ENCODE measurements around the gene COPB2.

COPB2 gene

GRCh38 chr3:139355476-139355875 lies 34.0 kb downstream of the COPB2 start:
- TF ChIP-seq, protein P1, sequence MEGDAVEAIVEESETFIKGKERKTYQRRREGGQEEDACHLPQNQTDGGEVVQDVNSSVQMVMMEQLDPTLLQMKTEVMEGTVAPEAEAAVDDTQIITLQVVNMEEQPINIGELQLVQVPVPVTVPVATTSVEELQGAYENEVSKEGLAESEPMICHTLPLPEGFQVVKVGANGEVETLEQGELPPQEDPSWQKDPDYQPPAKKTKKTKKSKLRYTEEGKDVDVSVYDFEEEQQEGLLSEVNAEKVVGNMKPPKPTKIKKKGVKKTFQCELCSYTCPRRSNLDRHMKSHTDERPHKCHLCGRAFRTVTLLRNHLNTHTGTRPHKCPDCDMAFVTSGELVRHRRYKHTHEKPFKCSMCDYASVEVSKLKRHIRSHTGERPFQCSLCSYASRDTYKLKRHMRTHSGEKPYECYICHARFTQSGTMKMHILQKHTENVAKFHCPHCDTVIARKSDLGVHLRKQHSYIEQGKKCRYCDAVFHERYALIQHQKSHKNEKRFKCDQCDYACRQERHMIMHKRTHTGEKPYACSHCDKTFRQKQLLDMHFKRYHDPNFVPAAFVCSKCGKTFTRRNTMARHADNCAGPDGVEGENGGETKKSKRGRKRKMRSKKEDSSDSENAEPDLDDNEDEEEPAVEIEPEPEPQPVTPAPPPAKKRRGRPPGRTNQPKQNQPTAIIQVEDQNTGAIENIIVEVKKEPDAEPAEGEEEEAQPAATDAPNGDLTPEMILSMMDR (IDR thresholded peaks at IDR 0.05; ENCODE audit: low read depth, low read length, missing control alignments) = no peak
- Histone ChIP-seq H3K27ac (no peak overlapping the region), H3K27me3 (replicated peaks) (no peaks in the 10 kb centered on the region), H3K4me3 (ENCODE audit: low read depth, low read length) (no peak overlapping the region), H3K36me3 (replicated peaks) (peaks cover 91% of the 10 kb centered on the region)
- no peak for DNase-seq
- in situ Hi-C loops (cut with HindIII; ENCODE audit: low pct_ligation_motif_present, low sequenced_read_pairs) = no loop called here

GRCh38 chr3:139354661-139355060 lies 34.8 kb downstream of the COPB2 start:
- no peak for DNase-seq
- TF ChIP-seq, protein P1 (IDR thresholded peaks at IDR 0.05; ENCODE audit: low read depth, low read length, missing control alignments) = no peak
- no peaks in the 10 kb centered on the region for H3K27me3 ChIP-seq (replicated peaks)
- in situ Hi-C loops (cut with HindIII; ENCODE audit: low pct_ligation_motif_present, low sequenced_read_pairs) = no loop called here
- H3K4me3 ChIP-seq (ENCODE audit: low read depth, low read length) = no peak overlapping the region
- peaks cover 91% of the 10 kb centered on the region for H3K36me3 ChIP-seq (replicated peaks)
- H3K27ac ChIP-seq = no peak overlapping the region

- peak; percentile 58 for DNase-seq
- H3K27ac ChIP-seq = no peak overlapping the region
- no peak overlapping the region for H3K4me3 ChIP-seq (ENCODE audit: low read depth, low read length)
- peaks cover 85% of the 10 kb centered on the region for H3K36me3 ChIP-seq (replicated peaks)
- TF ChIP-seq, protein P1 (IDR thresholded peaks at IDR 0.05; ENCODE audit: low read depth, low read length, missing control alignments) = peak; percentile 86
- no peaks in the 10 kb centered on the region for H3K27me3 ChIP-seq (replicated peaks)
- in situ Hi-C loops (cut with HindIII; ENCODE audit: low pct_ligation_motif_present, low sequenced_read_pairs) = no loop called here
Observed at GRCh38 chr3:139353920-139354556, 35.4 kb downstream of the COPB2 start.

GRCh38 chr3:139346771-139347170 lies 42.7 kb downstream of the COPB2 start:
- H3K36me3 ChIP-seq (replicated peaks) = peaks cover 27% of the 10 kb centered on the region
- TF ChIP-seq, protein P1 (IDR thresholded peaks at IDR 0.05; ENCODE audit: low read depth, low read length, missing control alignments) = no peak
- H3K27me3 ChIP-seq (replicated peaks) = no peaks in the 10 kb centered on the region
- in situ Hi-C loops (cut with HindIII; ENCODE audit: low pct_ligation_motif_present, low sequenced_read_pairs) = no loop called here
- no peak overlapping the region for H3K27ac ChIP-seq
- no peak for DNase-seq
- H3K4me3 ChIP-seq (ENCODE audit: low read depth, low read length) = no peak overlapping the region

DNA sequence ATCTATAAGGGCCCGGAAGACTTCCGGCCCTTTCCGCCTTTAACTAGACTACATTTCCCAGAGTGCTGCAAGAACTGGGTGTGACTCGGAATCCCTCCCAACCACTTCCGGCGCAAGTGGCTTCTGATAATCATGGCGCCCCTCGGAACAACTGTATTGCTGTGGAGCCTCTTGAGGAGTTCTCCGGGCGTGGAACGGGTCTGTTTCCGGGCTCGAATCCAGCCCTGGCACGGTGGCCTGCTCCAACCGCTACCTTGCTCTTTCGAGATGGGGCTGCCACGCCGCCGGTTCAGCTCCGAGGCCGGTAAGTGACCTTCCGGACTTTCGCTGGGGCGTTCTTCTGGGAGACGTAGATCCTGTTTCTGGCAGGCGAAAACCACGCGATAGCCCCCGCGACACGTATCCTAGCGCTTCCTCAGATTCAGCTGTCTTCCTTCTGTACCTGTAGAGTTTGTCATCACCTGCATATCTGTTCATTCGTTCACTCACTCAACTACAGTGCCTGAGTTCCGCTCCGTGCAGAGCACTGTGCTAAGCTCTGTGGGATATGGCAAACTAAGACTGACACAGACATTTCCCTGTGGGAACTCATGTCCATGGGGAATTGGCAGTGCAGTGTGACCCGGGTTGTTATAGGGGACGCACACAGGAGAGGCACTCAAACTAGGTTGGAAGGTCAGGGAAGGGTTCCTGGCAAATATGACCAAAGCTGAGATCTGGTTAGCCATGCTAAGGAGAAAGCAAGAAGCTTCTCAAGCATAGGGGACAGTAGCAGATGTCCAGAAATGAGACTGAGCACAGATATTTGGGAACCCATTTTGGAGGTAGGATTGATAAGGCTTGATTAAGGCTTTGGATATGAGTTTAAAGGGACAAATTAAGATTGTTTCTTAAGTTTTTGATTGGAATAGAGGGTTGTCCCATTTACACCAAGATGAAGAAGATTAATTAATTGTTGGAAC lies 45.3 kb downstream of the COPB2 start, which contains the start of gene MRPS22:
TSS of gene MRPS22 (plus strand) at position 126 of the 962 bp plus-strand sequence. CDS start at position 133, 7 bp downstream.
- in situ Hi-C loops (cut with HindIII; ENCODE audit: low pct_ligation_motif_present, low sequenced_read_pairs) = no loop called here
- TF ChIP-seq, protein P1 (IDR thresholded peaks at IDR 0.05; ENCODE audit: low read depth, low read length, missing control alignments) = no peak
- peak; percentile 88 for DNase-seq
- Histone ChIP-seq H3K27ac (peak within 1 kb of the TSS; percentile 99), H3K27me3 (replicated peaks) (no peaks in the 10 kb centered on the region), H3K4me3 (ENCODE audit: low read depth, low read length) (peak within 1 kb of the TSS; percentile 89), H3K36me3 (replicated peaks) (peaks cover 8% of the 10 kb centered on the region)

Data from brain microvascular endothelial cell (primary cell).